Stimulated activated CD8-positive, alpha-beta memory T cell treated with anti-CD3 and anti-CD28 coated beads, Interleukin-4, amount 100 ng/mL, for 1 hour (primary cell): ENCODE data around the gene CIAO3.
"Not testable (repeated sequence)": the region's sequence is repeated elsewhere in the genome, so short reads cannot be mapped to it uniquely, and the experiment has no call there.

Source experiments
- DNase-seq, 2 donors: peaks; one replicate each; pipeline ENCODE4 v3.0.0-alpha.2; 2020; ENCODE audit warnings: low read depth in 2 of 2, low spot score in 1 of 2

The CIAO3 gene

GRCh38 chr16:776298-776697, 35.5 kb upstream of the CIAO3 start:
- not testable (repeated sequence) for DNase-seq

GRCh38 chr16:775236-775796, 34.5 kb upstream of the CIAO3 start:
- DNase-seq, result no peak

- DNase-seq, result no peak
Observed at GRCh38 chr16:774086-775001, 33.5 kb upstream of the CIAO3 start.

GRCh38 chr16:772959-773358, 32.2 kb upstream of the CIAO3 start:
- DNase-seq, result no peak

- no peak for DNase-seq
Observed at GRCh38 chr16:770411-770810, 29.6 kb upstream of the CIAO3 start.

- no peak for DNase-seq
Observed at GRCh38 chr16:769934-770333, 29.1 kb upstream of the CIAO3 start.

GRCh38 chr16:769184-769784, 28.5 kb upstream of the CIAO3 start:
- DNase-seq, result no peak

GRCh38 chr16:768428-768827, 27.6 kb upstream of the CIAO3 start:
- no peak for DNase-seq

- no peak for DNase-seq
Observed at GRCh38 chr16:767743-768235, 27.0 kb upstream of the CIAO3 start.

GRCh38 chr16:766820-767640, 26.2 kb upstream of the CIAO3 start:
- DNase-seq, result no peak

- DNase-seq, result no peak
Observed at GRCh38 chr16:766008-766819, 25.4 kb upstream of the CIAO3 start.

GRCh38 chr16:765488-765865, 24.7 kb upstream of the CIAO3 start:
- DNase-seq, result no peak

GRCh38 chr16:764848-765487, 24.2 kb upstream of the CIAO3 start:
- DNase-seq, result no peak

- no peak for DNase-seq
Observed at GRCh38 chr16:764184-764750, 23.5 kb upstream of the CIAO3 start.

GRCh38 chr16:763369-764183, 22.8 kb upstream of the CIAO3 start:
- DNase-seq, result no peak

- no peak for DNase-seq
Observed at GRCh38 chr16:762595-763268, 21.9 kb upstream of the CIAO3 start.

- DNase-seq, result no peak
Observed at GRCh38 chr16:761625-762513, 21.1 kb upstream of the CIAO3 start.
